ENCODE results near the gene NCEH1. TPM values are rescaled to one million over a fixed set of nuclear protein-coding genes. Genes with fewer than 3 reads are reported as not detected.

Gene NCEH1
- total and polyA plus RNA-seq, 9 of the 15 experiments (the other 6 are each of a cell fraction or from before 2014, with no cell fraction given), result 1.3 to 5.0 (median 2.8) TPM

DNA sequence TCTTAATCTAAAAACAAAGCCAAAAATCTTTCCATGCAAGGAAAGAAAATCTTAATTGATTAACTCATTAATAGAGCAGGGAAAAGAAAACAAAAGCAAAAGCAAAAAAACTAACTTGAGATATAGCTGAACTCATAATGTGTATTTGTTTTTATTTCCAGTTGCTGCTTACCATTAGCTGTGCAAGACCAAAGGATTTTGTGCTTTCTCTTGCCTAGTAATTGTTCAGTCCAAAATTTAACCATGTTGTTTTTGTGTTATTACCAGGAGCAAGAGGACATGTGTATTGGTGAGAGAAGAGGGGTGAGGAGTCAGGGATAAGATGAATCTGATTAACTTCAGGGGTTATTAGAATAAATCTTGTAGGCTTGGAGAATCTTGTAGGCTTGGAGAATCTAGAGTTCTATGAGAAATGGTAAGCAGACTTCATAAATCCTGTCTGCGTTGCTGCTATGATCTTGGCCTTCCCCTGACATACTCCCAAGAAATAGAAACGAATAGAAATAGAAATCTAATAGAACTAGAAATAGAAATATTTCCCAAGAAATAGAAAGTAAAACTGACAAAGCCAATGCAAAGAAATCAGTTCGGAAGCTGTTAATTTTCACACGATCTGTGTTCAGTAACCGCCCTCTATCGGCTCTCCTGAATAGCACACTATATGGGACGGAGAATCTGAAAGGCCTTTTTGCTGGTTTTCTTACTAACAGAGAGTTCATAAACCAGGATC is 115.0 kb downstream of the NCEH1 start:
- POLR2A ChIA-PET, result interaction anchor here (0.7 to 1.7 kb wide), 2 partner anchors 54 to 134 kb away, joined by 3 to 6 read pairs; no protein-coding TSS in a partner anchor
- TF ChIP-seq ARID2 (IDR thresholded peaks at IDR 0.05), result 0 out of 2 replicates have a peak, but pooled peaks have one; percentile 42
- peak; percentile 95 to 96 for TF ChIP-seq RAD21 (CRISPR knock-in tag; conservative IDR thresholded peaks at IDR 0.05 in 1 of 2, IDR thresholded peaks at IDR 0.05 in 1 of 2)
- no peak for TF ChIP-seq ELF1 (tag; IDR thresholded peaks at IDR 0.05)
- no peak for TF ChIP-seq PRMT5 (CRISPR knock-in tag; IDR thresholded peaks at IDR 0.05)
- peak; percentile 25; the same call in 1 of the 2 replicates for TF ChIP-seq ZNF79 (CRISPR knock-in tag; IDR thresholded peaks at IDR 0.05; ENCODE audit: low read depth)
- TF ChIP-seq GTF2F1 (IDR thresholded peaks at IDR 0.05; ENCODE audit: low read depth, low read length), result no peak
- no peak for TF ChIP-seq CBFA2T3 (IDR thresholded peaks at IDR 0.05)
- TF ChIP-seq, protein P1, sequence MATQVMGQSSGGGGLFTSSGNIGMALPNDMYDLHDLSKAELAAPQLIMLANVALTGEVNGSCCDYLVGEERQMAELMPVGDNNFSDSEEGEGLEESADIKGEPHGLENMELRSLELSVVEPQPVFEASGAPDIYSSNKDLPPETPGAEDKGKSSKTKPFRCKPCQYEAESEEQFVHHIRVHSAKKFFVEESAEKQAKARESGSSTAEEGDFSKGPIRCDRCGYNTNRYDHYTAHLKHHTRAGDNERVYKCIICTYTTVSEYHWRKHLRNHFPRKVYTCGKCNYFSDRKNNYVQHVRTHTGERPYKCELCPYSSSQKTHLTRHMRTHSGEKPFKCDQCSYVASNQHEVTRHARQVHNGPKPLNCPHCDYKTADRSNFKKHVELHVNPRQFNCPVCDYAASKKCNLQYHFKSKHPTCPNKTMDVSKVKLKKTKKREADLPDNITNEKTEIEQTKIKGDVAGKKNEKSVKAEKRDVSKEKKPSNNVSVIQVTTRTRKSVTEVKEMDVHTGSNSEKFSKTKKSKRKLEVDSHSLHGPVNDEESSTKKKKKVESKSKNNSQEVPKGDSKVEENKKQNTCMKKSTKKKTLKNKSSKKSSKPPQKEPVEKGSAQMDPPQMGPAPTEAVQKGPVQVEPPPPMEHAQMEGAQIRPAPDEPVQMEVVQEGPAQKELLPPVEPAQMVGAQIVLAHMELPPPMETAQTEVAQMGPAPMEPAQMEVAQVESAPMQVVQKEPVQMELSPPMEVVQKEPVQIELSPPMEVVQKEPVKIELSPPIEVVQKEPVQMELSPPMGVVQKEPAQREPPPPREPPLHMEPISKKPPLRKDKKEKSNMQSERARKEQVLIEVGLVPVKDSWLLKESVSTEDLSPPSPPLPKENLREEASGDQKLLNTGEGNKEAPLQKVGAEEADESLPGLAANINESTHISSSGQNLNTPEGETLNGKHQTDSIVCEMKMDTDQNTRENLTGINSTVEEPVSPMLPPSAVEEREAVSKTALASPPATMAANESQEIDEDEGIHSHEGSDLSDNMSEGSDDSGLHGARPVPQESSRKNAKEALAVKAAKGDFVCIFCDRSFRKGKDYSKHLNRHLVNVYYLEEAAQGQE (IDR thresholded peaks at IDR 0.05; ENCODE audit: borderline replicate concordance), result peak; percentile 82
- TF ChIP-seq, protein P1 (CRISPR knock-in tag; IDR thresholded peaks at IDR 0.05; ENCODE audit: low read depth), result no peak
- TF ChIP-seq HNRNPH1 (optimal IDR thresholded peaks at IDR 0.05; ENCODE audit: low read depth, low read length), result no peak
- TF ChIP-seq, protein P2, sequence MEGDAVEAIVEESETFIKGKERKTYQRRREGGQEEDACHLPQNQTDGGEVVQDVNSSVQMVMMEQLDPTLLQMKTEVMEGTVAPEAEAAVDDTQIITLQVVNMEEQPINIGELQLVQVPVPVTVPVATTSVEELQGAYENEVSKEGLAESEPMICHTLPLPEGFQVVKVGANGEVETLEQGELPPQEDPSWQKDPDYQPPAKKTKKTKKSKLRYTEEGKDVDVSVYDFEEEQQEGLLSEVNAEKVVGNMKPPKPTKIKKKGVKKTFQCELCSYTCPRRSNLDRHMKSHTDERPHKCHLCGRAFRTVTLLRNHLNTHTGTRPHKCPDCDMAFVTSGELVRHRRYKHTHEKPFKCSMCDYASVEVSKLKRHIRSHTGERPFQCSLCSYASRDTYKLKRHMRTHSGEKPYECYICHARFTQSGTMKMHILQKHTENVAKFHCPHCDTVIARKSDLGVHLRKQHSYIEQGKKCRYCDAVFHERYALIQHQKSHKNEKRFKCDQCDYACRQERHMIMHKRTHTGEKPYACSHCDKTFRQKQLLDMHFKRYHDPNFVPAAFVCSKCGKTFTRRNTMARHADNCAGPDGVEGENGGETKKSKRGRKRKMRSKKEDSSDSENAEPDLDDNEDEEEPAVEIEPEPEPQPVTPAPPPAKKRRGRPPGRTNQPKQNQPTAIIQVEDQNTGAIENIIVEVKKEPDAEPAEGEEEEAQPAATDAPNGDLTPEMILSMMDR (IDR thresholded peaks at IDR 0.05 in 2 of 3, conservative IDR thresholded peaks at IDR 0.05 in 1 of 3; ENCODE audit: insufficient read depth in 2 of 3, low read depth in 1 of 3, low read length in 3 of 3), result peak; percentile 75 to 94 (median 82)

More for the DNA sequence above, 115.0 kb downstream of the NCEH1 start:
- ATAC-seq, result peak; percentile 84
- Histone ChIP-seq H3K79me2 (ENCODE audit: control insufficient read depth, insufficient read depth, low read length) (no peaks in the 10 kb centered on the region), H2AFZ (ENCODE audit: low read depth, low read length) (peak overlapping the region; percentile 18; the same call in 1 of the 2 replicates), H3K4me3 (no peak overlapping the region), H3K9me3 (replicated peaks; ENCODE audit: control insufficient read depth, insufficient read depth, low read depth, low read length) (no peaks in the 10 kb centered on the region), H3K36me3 (ENCODE audit: control insufficient read depth, insufficient read depth, low read length) (no peaks in the 10 kb centered on the region), H3K27me3 (ENCODE audit: control insufficient read depth in 2 of 2, insufficient read depth in 2 of 2, low read length in 2 of 2) (no peaks in the 10 kb centered on the region), H3K9me1 (ENCODE audit: control insufficient read depth, insufficient read depth, low read length) (no peaks in the 10 kb centered on the region), H3K9ac (ENCODE audit: insufficient read depth in 1 of 2, low read depth in 2 of 2, low read length in 2 of 2) (no peak overlapping the region), H3K4me1 (replicated peaks in 1 of 2; ENCODE audit: control insufficient read depth in 2 of 2, insufficient read depth in 2 of 2, low read length in 2 of 2) (peaks cover 14 to 23% of the 10 kb centered on the region in 2 experiments; a peak in 4 of 5 replicates), H4K20me1 (replicated peaks; ENCODE audit: control insufficient read depth, insufficient read depth, low read length) (no peaks in the 10 kb centered on the region), H3K4me2 (ENCODE audit: insufficient read depth, low read length) (no peak overlapping the region), H3K27ac (ENCODE audit: extremely low read depth, low read depth, low read length) (no peak overlapping the region)
- BruUV-seq (replicated peaks), result no TSS peak
- FAIRE-seq, result peak; percentile 84
- intact Hi-C loops (cut with micrococcal nuclease), result loop anchor here (1.0 to 5.0 kb wide), 3 partner anchors 71 to 184 kb away; no protein-coding TSS in a partner anchor
- DNase-seq (ENCODE audit: extremely low read depth in 1 of 4, low spot score in 3 of 4), result peak; percentile 32 to 61 (median 42)
- CTCF ChIA-PET (ENCODE audit: low intra/inter-chr PET ratio), result interaction anchor here (1.0 to 3.2 kb wide), 4 partner anchors 106 to 261 kb away, joined by 3 to 42 read pairs (median 4); no protein-coding TSS in a partner anchor
- in situ Hi-C loops (cut with MboI), result loop anchor here (5.0 kb wide), 1 partner anchor 114 kb away; no protein-coding TSS in a partner anchor
- whole genome bisulfite sequencing (ENCODE audit: insufficient coverage, low coverage, missing lambda C conversion rate), result 3% methylated on average over 7 of the region's 7 CpGs
